AG04450 (cell line): ENCODE measurements around the gene PCDHB4. TPM values are rescaled to one million over a fixed set of nuclear protein-coding genes. Genes with fewer than 3 reads are reported as not detected.
A peak's percentile ranks its signal among the peaks of the same experiment; 100 is the strongest.

ENCODE experiments used
- CTCF ChIA-PET: fragments of 300-600, 350-600 bp; formaldehyde crosslinking; extraction: SDS; loops from one replicate; lab custom pipeline; 2022; ENCODE audit warnings: antibody characterized with exemption, inconsistent platforms; lab: Charles Lee
- POLR2A ChIA-PET: fragments of 350-600 bp; formaldehyde crosslinking; extraction: SDS; loops from one replicate; lab custom pipeline; 2021; ENCODE audit warnings: antibody characterized with exemption, inconsistent platforms; lab: Yijun Ruan, JAX
- DNase-seq: peaks from one replicate; pipeline ENCODE4 v3.0.0-alpha.2; 2011; ENCODE audit warnings: low read depth, low spot score
- H3K27ac ChIP-seq: one replicate; pipeline ENCODE4 v1.5.1; 2012; ENCODE audit warnings: low read depth, low read length, control low read depth
- H3K27me3 ChIP-seq: one replicate; pipeline ENCODE4 v1.6.0; 2012; ENCODE audit warnings: low read length; ENCODE audit not compliant: control insufficient read depth, insufficient read depth
- H3K4me3 ChIP-seq: 2 replicates; pipeline ENCODE4 v1.5.1; 2011; ENCODE audit warnings: mild to moderate bottlenecking, low read depth, low read length, control low read depth
- H3K9me3 ChIP-seq: 2 replicates; pipeline ENCODE4 v1.5.1; 2012; ENCODE audit warnings: low read length; ENCODE audit not compliant: control insufficient read depth, insufficient read depth
- polyA minus RNA-seq: library from RNA; depleted of rRNA, polyadenylated mRNA; stranded (reverse); fragments of >200 nt; gene quantifications from 2 replicates; pipeline ENCODE4 v1.2.3, GENCODE V29; 2011; rRNA and poly(A)+ RNA removed
- polyA plus RNA-seq: library from polyadenylated mRNA; depleted of rRNA; stranded (reverse); fragments of >200 nt; gene quantifications from 2 replicates; pipeline ENCODE4 v1.2.3, GENCODE V29; 2011; rRNA removed
- TF ChIP-seq, protein P1 (sequence below): IDR thresholded peaks from 2 replicates; pipeline ENCODE4 v1.5.1; 2011; ENCODE audit warnings: low read depth, low read length, control low read depth, inconsistent platforms

PCDHB4 gene
- polyA plus RNA-seq = 0.04 and 0.06 TPM in 2 replicates
- polyA minus RNA-seq = not detected in 2 replicates

DNA sequence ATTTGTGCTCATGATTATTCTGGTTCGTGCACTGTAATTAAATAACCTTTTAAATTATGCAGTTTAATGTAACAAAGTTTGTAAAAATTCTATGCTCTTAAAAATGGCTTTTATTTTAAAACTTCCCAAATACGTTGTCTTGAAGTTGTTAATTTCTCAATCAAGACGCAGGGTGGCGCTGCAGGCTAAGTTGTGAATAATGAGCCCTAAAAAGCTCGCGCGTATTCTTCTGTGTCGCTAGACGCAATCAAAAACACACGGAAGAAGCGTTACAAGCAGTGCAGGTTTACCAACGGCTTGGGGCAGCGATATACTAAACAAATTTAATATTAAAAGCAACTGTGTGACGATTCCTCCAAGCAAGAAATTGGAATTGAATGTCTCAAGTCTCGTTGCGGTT, at the start of gene PCDHB4:
PCDHB4 (plus strand) TSS at position 256 of the 400 bp plus-strand sequence. CDS start 181 bp downstream, outside the sequence.
- peaks cover 28% of the 10 kb centered on the region for H3K9me3 ChIP-seq
- CTCF ChIA-PET = no interaction called here
- DNase-seq = no peak
- H3K27ac ChIP-seq = no peak within 1 kb of the TSS
- TF ChIP-seq, protein P1, sequence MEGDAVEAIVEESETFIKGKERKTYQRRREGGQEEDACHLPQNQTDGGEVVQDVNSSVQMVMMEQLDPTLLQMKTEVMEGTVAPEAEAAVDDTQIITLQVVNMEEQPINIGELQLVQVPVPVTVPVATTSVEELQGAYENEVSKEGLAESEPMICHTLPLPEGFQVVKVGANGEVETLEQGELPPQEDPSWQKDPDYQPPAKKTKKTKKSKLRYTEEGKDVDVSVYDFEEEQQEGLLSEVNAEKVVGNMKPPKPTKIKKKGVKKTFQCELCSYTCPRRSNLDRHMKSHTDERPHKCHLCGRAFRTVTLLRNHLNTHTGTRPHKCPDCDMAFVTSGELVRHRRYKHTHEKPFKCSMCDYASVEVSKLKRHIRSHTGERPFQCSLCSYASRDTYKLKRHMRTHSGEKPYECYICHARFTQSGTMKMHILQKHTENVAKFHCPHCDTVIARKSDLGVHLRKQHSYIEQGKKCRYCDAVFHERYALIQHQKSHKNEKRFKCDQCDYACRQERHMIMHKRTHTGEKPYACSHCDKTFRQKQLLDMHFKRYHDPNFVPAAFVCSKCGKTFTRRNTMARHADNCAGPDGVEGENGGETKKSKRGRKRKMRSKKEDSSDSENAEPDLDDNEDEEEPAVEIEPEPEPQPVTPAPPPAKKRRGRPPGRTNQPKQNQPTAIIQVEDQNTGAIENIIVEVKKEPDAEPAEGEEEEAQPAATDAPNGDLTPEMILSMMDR = no peak
- H3K4me3 ChIP-seq = no peak within 1 kb of the TSS
- POLR2A ChIA-PET = no interaction called here
- no peaks in the 10 kb centered on the region for H3K27me3 ChIP-seq

DNA sequence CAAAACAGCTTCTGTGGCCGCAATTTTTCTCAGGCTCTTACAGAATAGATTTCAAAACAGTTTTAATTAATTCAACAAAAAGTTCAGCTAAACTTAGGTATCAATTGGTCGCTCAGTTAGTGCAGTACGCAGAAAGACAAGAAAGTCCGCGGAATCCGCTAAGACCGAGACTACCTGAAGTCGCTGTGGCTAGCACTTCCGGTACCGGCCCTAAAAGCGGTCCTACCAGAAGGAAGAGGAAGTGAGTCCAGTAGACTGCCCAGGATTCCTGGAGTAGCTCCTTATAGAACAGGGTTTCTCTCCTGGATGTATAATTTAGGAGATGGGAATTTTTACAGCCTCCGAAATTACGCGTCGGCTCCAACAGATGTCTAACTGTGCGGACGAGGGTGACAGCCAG, 43.8 kb upstream of the PCDHB4 start:
- Histone ChIP-seq H3K27me3 (no peaks in the 10 kb centered on the region), H3K27ac (no peak overlapping the region), H3K4me3 (no peak overlapping the region), H3K9me3 (peaks cover 21% of the 10 kb centered on the region)
- DNase-seq = no peak
- CTCF ChIA-PET = no interaction called here
- POLR2A ChIA-PET = no interaction called here
- TF ChIP-seq, protein P1 = no peak

DNA sequence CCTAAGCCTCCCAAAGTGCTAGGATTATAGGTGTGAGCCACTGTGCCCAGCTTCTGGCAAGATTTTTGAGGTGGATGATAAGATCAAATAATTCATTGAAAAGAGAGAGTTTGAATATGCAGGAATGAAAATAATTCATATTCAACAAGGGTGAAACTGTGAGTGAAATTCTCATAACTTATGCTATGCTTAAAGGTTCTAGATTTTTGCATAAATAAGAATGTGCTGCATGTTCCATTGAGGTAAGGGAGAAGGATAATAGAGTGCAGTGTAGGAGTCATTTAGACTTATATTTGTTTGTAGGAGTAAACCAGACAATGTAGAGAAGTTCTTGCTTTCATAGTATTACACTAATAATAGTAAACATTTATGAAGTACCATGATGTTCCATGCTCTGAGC, 39.4 kb upstream of the PCDHB4 start:
- CTCF ChIA-PET = no interaction called here

GRCh38 chr5:141084487-141084989, 37.1 kb upstream of the PCDHB4 start:
- no peak overlapping the region for H3K4me3 ChIP-seq
- POLR2A ChIA-PET = no interaction called here
- no peaks in the 10 kb centered on the region for H3K27me3 ChIP-seq
- H3K27ac ChIP-seq = no peak overlapping the region
- no peak for DNase-seq
- H3K9me3 ChIP-seq = peaks cover 11% of the 10 kb centered on the region
- TF ChIP-seq, protein P1 = no peak; the same call in 1 of the 2 replicates
- CTCF ChIA-PET = interaction anchor here (0.6 kb wide), 1 partner anchor 9 kb away, joined by 3 read pairs; no protein-coding TSS in a partner anchor

More for the DNA sequence above, 39.4 kb upstream of the PCDHB4 start:
- no peak for DNase-seq
- peaks cover 28% of the 10 kb centered on the region for H3K9me3 ChIP-seq
- H3K27ac ChIP-seq = no peak overlapping the region
- no peaks in the 10 kb centered on the region for H3K27me3 ChIP-seq
- POLR2A ChIA-PET = no interaction called here
- no peak overlapping the region for H3K4me3 ChIP-seq
- TF ChIP-seq, protein P1 = no peak

- peak within 1 kb of the TSS; percentile 37 for H3K4me3 ChIP-seq
- H3K9me3 ChIP-seq = peaks cover 20% of the 10 kb centered on the region
- TF ChIP-seq, protein P1 = peak; percentile 16; the same call in 1 of the 2 replicates
- no peak for DNase-seq
- CTCF ChIA-PET = interaction anchor here (1.4 kb wide), 1 partner anchor 463 kb away, joined by 4 read pairs; no protein-coding TSS in a partner anchor
- no peak within 1 kb of the TSS for H3K27ac ChIP-seq
- no peaks in the 10 kb centered on the region for H3K27me3 ChIP-seq
- POLR2A ChIA-PET = no interaction called here
Measured at GRCh38 chr5:141094481-141095262, 26.9 kb upstream of the PCDHB4 start, which contains the start of gene PCDHB2. TSS of gene PCDHB2 (plus strand) at chr5:141094615. CDS start at chr5:141094791, 176 bp downstream.
